Fibroblast of pulmonary artery (primary cell): ENCODE results near the gene TP73.

Experiments used
- DNase-seq: peaks from one replicate; pipeline ENCODE4 v3.0.0-alpha.2; 2010; ENCODE audit warnings: low read depth
- H3K4me3 ChIP-seq: replicated peaks from 2 replicates; pipeline ENCODE4 v1.5.1; 2011; ENCODE audit warnings: low read depth, mild to moderate bottlenecking, control low read depth, low read length, moderate library complexity
- TF ChIP-seq, protein P1 (sequence below): IDR thresholded peaks from 2 replicates; pipeline ENCODE4 v1.5.1; 2011; ENCODE audit warnings: mild to moderate bottlenecking, control low read depth, low read length, inconsistent platforms; ENCODE audit errors: missing control alignments

Gene TP73

DNA sequence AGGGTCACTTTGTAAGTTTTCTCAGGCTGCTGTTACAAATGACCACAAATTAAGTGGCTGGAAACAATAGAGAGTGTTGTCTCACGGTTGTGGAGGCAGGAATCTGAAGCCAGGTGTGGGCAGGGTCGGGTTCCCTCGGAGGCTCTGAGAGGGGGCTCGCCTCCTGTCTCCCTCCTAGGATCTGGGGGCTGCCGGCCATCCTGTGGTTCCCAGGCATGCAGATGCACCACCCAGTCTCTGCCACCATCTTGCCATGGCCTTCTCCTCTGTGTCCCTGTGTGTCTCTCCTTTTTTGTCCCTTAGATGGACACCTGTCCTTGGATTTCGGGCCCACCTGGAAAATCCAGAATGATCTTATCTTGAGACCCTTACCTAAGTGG, 4.8 kb downstream of the TP73 start:
- H3K4me3 ChIP-seq = no peak overlapping the region
- no peak for DNase-seq
- TF ChIP-seq, protein P1, sequence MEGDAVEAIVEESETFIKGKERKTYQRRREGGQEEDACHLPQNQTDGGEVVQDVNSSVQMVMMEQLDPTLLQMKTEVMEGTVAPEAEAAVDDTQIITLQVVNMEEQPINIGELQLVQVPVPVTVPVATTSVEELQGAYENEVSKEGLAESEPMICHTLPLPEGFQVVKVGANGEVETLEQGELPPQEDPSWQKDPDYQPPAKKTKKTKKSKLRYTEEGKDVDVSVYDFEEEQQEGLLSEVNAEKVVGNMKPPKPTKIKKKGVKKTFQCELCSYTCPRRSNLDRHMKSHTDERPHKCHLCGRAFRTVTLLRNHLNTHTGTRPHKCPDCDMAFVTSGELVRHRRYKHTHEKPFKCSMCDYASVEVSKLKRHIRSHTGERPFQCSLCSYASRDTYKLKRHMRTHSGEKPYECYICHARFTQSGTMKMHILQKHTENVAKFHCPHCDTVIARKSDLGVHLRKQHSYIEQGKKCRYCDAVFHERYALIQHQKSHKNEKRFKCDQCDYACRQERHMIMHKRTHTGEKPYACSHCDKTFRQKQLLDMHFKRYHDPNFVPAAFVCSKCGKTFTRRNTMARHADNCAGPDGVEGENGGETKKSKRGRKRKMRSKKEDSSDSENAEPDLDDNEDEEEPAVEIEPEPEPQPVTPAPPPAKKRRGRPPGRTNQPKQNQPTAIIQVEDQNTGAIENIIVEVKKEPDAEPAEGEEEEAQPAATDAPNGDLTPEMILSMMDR = no peak

DNA sequence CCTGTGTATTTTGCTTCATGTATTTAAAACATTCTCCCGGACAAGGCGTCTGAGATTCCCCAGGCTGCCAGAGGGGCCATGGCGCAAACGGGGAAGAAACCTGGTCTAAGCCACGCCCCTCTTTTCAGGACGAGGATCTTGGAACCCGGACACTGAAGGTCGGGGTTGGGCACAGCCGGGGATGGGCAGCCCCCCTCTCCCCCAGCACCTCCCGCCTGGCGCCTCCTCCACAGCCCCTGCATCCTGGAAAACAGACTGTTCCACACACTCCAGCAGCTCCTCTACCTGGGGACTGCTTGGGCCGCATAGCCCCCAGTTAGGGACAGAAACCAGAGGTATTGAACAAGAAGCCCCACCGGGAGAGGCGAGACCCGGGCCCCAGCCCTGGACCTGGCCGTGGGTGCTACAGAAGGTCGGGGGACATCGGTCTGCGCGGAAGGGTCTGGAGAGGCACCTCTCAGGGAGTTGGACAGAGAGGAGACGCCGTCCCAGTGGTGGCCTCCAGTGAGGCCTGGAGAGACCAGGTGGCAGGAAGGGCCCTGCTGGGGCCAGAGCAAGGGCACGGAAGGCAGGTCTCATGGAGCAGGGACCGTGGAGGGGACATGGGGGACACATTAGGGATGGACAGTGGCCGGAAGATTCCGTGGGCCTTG, 5.4 kb downstream of the TP73 start:
- H3K4me3 ChIP-seq = no peak overlapping the region
- DNase-seq = no peak
- TF ChIP-seq, protein P1 = no peak

DNA sequence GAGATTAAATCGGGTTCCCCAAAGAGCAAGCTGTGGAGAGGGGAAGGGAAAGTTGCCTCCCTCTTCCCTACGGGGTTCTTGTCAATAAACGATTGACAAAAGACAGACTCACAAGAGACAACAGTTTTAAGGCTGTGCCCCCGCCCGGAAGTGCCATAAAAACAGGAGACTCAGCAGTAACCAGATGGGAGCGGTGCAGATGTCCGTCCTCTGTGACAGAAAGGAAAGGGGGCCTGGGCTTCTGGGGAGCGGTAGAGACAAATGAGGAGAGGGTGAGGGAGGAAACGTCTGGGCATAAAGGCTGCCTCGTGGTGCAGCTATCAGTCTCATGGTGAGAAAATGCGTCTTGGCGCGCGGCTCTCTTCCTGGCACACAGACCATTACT, 5.9 kb downstream of the TP73 start:
- TF ChIP-seq, protein P1 = no peak
- DNase-seq = no peak
- H3K4me3 ChIP-seq = no peak overlapping the region

- H3K4me3 ChIP-seq = no peak overlapping the region
- TF ChIP-seq, protein P1 = no peak
- no peak for DNase-seq
These were observed 6.8 kb downstream of the TP73 start for GRCh38 chr1:3659093-3659492.

- no peak for DNase-seq
- no peak overlapping the region for H3K4me3 ChIP-seq
- TF ChIP-seq, protein P1 = no peak
These were observed 8.4 kb downstream of the TP73 start for GRCh38 chr1:3660704-3661103.

GRCh38 chr1:3661631-3662030, 9.3 kb downstream of the TP73 start:
- DNase-seq = no peak
- no peak overlapping the region for H3K4me3 ChIP-seq
- TF ChIP-seq, protein P1 = no peak

DNA sequence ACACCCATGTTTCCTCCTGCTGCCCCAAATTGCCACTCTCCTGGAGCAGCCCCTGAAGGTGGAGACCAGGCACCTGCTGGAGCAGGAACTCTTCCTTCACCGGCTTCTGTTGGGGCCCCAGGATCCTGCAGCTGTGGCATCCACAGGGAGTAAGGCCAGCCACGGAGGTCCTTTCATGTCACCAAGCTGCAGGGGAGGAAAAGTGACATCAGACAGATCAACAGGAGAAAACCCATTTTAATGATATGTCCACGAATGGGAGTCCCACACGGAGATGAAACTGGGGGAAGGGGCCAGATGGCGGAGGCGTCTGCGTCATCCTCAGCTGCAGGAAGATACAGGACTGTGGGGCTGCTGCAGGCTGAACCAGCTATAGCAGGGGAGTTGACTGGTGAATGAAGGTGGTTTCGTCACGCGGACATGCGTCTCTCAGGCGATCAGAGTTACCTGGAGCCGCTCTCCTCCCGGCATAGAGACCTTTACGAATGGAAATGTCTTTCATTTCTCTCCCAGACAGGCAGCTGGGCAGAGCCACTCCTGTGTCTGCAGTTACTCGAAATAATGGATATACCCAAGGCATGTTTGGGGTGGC, 9.9 kb downstream of the TP73 start:
- TF ChIP-seq, protein P1 = no peak
- no peak for DNase-seq
- H3K4me3 ChIP-seq = no peak overlapping the region
